Prostate gland (tissue), 2 donors: ENCODE results near the gene ABCA1.

Source experiments
- POLR2A ChIP-seq: fragments of 450-650 bp; IDR thresholded peaks from one replicate; pipeline ENCODE4 v1.6.1; 2016; ENCODE audit warnings: antibody characterized with exemption, mild to moderate bottlenecking
- POLR2AphosphoS5 ChIP-seq: sonication (generic); formaldehyde crosslinking; IDR thresholded peaks from one replicate; pipeline ENCODE4 v1.6.1; 2017; ENCODE audit warnings: antibody characterized with exemption
- TF ChIP-seq, protein P1 (sequence below), 4 experiments: fragments of 200-600 bp in 2 of 4; fragments of 450-650 bp in 2 of 4; sonication (generic) in 2 of 4; IDR thresholded peaks; 1 replicate in 3 of 4; 2 replicates in 1 of 4; pipeline ENCODE4 v1.5.1; 2016 to 2019; ENCODE audit warnings: antibody characterized with exemption in 4 of 4, mild to moderate bottlenecking in 2 of 4, moderate library complexity in 2 of 4

DNA sequence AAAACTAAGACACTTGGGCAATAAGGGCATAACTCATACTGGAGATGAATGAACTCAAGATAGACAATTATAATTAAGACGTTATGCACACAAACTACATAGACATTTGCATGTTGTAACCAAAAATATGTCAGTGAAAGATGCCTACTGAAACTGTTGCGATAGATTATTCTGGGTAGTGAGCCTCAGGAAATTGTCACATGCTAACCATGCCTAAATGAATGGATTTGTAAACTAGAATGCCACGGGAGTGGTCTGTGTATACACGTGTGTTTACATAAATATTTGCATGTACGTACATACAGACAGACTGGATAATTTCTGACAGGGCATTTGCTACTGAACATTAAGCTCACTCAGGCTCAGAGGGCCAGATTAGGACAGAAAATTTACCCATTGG is 162.8 kb downstream of the ABCA1 start:
- TF ChIP-seq POLR2AphosphoS5 (no peak), POLR2A (no peak)
- TF ChIP-seq, protein P1, sequence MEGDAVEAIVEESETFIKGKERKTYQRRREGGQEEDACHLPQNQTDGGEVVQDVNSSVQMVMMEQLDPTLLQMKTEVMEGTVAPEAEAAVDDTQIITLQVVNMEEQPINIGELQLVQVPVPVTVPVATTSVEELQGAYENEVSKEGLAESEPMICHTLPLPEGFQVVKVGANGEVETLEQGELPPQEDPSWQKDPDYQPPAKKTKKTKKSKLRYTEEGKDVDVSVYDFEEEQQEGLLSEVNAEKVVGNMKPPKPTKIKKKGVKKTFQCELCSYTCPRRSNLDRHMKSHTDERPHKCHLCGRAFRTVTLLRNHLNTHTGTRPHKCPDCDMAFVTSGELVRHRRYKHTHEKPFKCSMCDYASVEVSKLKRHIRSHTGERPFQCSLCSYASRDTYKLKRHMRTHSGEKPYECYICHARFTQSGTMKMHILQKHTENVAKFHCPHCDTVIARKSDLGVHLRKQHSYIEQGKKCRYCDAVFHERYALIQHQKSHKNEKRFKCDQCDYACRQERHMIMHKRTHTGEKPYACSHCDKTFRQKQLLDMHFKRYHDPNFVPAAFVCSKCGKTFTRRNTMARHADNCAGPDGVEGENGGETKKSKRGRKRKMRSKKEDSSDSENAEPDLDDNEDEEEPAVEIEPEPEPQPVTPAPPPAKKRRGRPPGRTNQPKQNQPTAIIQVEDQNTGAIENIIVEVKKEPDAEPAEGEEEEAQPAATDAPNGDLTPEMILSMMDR (IDR thresholded peaks at IDR 0.05) = no peak
